Body of pancreas (tissue), 4 donors: ENCODE results near the gene KLHL10.

Experiments
- POLR2A ChIP-seq, 3 donors: fragments of 450-650 bp; IDR thresholded peaks; one replicate each; pipeline ENCODE4 v1.6.1; 2016; ENCODE audit warnings: antibody characterized with exemption in 3 of 3, mild to moderate bottlenecking in 2 of 3
- TF ChIP-seq, protein P1 (sequence below), 7 experiments: fragments of 450-650 bp in 4 of 7; fragments of 200-600 bp in 3 of 7; sonication (generic) in 3 of 7; IDR thresholded peaks; one replicate each; pipeline ENCODE4 v1.5.1; 2016 to 2019; ENCODE audit warnings: antibody characterized with exemption in 7 of 7

DNA sequence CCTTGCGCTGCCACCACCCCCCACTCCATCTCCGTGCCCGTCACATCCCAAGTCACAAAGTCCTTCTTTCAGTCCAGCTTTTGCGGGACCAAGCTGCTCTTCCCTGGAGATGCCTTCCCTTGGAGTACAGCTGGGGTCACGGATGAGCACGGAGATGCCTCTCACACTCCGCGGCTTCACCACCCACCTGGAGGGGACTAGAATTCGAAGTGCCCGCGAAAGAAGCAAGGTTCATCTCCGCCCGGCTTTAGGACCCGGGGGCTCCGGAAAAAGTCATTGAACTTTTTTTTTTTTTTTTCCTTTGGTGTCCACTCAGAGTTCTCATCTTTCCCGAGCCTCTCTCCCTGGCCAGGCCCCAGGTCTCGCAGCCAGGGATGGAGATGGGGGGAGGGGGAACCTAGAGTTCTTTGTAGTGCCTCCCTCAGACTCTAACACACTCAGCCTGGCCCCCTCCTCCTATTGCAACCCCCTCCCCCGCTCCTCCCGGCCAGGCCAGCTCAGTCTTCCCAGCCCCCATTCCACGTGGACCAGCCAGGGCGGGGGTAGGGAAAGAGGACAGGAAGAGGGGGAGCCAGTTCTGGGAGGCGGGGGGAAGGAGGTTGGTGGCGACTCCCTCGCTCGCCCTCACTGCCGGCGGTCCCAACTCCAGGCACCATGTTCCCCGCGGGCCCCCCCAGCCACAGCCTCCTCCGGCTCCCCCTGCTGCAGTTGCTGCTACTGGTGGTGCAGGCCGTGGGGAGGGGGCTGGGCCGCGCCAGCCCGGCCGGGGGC lies 25.1 kb upstream of the KLHL10 start, which contains the start of gene FKBP10:
- no peak for TF ChIP-seq POLR2A (IDR thresholded peaks at IDR 0.05)
- TF ChIP-seq, protein P1, sequence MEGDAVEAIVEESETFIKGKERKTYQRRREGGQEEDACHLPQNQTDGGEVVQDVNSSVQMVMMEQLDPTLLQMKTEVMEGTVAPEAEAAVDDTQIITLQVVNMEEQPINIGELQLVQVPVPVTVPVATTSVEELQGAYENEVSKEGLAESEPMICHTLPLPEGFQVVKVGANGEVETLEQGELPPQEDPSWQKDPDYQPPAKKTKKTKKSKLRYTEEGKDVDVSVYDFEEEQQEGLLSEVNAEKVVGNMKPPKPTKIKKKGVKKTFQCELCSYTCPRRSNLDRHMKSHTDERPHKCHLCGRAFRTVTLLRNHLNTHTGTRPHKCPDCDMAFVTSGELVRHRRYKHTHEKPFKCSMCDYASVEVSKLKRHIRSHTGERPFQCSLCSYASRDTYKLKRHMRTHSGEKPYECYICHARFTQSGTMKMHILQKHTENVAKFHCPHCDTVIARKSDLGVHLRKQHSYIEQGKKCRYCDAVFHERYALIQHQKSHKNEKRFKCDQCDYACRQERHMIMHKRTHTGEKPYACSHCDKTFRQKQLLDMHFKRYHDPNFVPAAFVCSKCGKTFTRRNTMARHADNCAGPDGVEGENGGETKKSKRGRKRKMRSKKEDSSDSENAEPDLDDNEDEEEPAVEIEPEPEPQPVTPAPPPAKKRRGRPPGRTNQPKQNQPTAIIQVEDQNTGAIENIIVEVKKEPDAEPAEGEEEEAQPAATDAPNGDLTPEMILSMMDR (IDR thresholded peaks at IDR 0.05) = no peak
